DLD1 (cell line): ENCODE results near the gene BRMS1.

Source experiments
- in situ Hi-C: cut with HindIII; loops from 2 replicates; pipeline ENCODE4 v1.10.0; 2017; ENCODE audit warnings: low sequenced_read_pairs

Gene BRMS1

DNA sequence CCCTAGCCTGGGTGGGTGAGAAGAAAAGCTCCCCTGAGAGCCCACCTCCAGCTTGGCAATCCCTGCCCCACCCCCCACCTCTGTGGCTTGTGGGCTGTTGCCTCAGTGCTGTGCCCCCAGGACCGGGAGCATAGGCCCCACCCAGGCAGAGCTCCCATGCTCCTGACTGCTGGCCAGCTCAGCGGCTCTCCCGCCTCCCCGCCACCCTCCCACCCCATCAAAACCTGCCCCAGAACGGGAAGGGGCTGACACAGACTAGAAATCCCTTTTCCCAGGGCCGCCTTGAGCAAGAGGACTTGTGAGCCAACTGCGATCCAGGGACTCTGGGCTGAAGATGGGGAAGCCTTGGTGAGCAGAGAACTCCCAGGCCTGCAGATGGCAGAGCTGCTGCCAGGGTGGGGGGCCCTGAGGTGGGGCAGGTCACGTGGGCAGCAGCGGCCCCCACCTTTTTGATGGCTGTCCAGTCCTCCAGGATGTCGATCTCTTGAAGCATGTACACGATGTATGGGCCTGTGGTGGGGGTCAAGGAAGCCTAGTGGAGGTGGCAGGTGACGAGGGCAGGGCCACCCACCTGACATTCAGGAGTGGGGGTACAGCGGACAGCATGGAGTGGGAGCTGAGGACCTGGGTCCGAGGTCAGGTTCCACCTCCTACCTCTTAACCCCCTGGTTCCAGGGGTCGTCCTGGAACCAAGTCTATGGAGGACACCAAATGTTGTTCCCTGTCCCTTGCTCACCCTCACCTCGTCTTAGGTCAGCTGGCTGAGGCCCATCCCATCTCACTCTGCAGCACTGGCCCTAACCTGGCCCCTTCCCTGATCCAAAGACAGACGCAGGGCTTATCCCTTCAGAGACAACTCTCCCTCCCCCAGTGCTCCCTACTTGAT lies 6.4 kb downstream of the BRMS1 start:
- in situ Hi-C loops, result loop anchor here (10.0 kb wide), 2 partner anchors 46 to 64 kb away; partner anchors contain the start of gene CNIH2

- in situ Hi-C loops, result loop anchor here (10.0 kb wide), 2 partner anchors 48 to 62 kb away; partner anchors contain the start of gene CNIH2
Observed at GRCh38 chr11:66337103-66337899, 7.6 kb downstream of the BRMS1 start.

- in situ Hi-C loops, result loop anchor here (10.0 kb wide), 2 partner anchors 48 to 62 kb away; partner anchors contain the start of gene CNIH2
Observed at GRCh38 chr11:66336234-66337102, 8.4 kb downstream of the BRMS1 start, which contains the start of gene RIN1. Gene RIN1, minus strand, starts transcription at chr11:66336434. Its CDS starts 32 bp downstream, at chr11:66336402.

DNA sequence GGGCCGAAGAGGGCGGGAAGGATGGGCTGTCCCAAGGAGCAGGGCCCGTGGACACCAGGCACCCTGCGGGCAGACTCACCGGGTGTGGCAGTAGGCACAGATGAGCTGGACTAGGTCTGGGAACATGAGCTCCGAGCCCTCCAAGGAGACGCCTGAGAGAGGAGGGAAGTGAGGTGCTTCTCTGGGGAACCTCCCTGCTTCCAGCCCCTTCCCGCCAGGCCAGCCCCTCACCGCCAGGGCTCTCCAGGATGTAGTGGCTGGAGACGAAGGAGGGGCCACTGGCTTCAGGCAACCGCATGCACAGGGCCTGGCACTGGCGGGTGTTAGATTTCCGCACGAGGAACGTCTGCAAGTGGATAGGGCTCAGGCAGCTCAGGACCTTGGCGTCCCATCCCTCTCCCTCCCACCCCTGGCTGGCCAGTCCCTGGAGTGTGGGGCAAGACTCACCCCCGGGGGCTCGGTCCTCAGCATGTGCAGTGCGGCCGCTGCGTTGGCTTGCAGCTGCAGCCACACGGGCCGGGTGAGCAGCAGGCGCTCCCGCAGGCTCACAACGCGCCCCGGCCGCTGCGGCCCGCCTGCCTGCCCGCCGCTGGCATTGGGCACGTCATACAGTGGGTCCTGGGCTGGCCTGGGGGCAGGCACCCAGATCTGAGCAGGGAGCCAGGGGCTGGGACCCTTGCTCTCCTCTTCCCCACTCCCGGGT lies 9.2 kb downstream of the BRMS1 start:
- in situ Hi-C loops, result loop anchor here (10.0 kb wide), 2 partner anchors 49 to 61 kb away; partner anchors contain the start of gene CNIH2

- in situ Hi-C loops, result loop anchor here (10.0 kb wide), 2 partner anchors 50 to 60 kb away; partner anchors contain the start of gene CNIH2
Observed at GRCh38 chr11:66334605-66335442, 10.1 kb downstream of the BRMS1 start.

GRCh38 chr11:66333896-66334604 lies 10.9 kb downstream of the BRMS1 start:
- in situ Hi-C loops, result loop anchor here (10.0 kb wide), 2 partner anchors 51 to 59 kb away; partner anchors contain the start of gene CNIH2

DNA sequence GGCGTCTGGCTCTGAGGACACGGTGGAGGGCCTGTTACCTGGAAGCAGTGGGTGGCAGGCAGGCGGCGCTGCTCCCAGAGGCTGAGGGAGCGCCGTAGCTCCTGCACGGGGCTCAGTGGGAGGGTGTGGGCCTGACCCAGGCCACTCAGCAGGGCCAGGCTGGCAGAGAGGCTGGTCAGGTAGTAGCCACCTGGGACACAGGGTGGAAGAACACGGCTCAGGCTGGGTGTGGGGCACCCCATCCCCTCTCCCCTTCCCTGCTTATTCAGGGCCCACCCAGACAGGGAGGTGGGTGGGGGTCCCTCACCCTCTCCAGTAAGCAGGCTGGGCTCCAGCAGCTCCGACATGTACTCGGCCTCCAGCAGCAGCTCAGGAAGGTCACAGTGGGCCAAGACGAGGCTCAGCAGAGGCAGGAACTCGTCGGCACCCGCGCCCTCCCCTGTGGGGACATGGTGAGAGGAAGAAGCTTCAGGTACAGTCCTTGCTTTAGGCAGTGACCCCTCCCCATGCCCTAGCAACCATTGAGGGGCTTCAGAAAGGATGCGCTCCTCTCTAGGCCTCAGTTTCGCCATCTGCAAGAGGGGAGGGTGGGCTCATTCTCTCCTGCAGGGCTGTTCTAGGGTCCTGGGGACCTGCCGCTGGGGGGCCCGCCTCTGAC lies 11.6 kb downstream of the BRMS1 start:
- in situ Hi-C loops, result loop anchor here (10.0 kb wide), 2 partner anchors 51 to 59 kb away; partner anchors contain the start of gene CNIH2

GRCh38 chr11:66332371-66333219 lies 12.3 kb downstream of the BRMS1 start:
- in situ Hi-C loops, result loop anchor here (10.0 kb wide), 2 partner anchors 52 to 58 kb away; partner anchors contain the start of gene CNIH2

GRCh38 chr11:66331542-66332370 lies 13.1 kb downstream of the BRMS1 start:
- in situ Hi-C loops, result loop anchor here (10.0 kb wide), 2 partner anchors 53 to 57 kb away; partner anchors contain the start of gene CNIH2

DNA sequence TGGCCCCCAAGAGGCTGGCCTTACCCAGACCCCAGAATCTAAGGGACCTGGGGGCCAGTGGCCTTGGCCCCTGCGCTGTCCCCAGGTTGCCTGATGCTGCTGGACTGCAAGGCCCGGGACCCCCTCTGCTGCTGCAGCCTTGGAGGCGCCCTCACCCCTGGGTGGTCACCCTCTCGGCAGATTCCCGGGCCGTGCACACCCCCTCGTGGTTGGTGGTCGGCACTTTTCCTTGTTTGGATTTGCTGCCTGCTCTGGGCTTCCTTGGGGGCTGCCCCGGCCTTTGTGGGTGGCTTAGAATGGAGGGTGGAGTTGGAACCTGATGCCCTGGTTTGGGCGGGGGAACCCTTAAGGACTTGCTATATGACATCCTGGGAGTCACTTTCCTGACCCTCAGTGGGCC lies 14.0 kb downstream of the BRMS1 start:
- in situ Hi-C loops, result loop anchor here (10.0 kb wide), 2 partner anchors 54 to 56 kb away; partner anchors contain the start of gene CNIH2

- in situ Hi-C loops, result no loop called here
Observed at GRCh38 chr11:66329165-66329673, 15.7 kb downstream of the BRMS1 start.

DNA sequence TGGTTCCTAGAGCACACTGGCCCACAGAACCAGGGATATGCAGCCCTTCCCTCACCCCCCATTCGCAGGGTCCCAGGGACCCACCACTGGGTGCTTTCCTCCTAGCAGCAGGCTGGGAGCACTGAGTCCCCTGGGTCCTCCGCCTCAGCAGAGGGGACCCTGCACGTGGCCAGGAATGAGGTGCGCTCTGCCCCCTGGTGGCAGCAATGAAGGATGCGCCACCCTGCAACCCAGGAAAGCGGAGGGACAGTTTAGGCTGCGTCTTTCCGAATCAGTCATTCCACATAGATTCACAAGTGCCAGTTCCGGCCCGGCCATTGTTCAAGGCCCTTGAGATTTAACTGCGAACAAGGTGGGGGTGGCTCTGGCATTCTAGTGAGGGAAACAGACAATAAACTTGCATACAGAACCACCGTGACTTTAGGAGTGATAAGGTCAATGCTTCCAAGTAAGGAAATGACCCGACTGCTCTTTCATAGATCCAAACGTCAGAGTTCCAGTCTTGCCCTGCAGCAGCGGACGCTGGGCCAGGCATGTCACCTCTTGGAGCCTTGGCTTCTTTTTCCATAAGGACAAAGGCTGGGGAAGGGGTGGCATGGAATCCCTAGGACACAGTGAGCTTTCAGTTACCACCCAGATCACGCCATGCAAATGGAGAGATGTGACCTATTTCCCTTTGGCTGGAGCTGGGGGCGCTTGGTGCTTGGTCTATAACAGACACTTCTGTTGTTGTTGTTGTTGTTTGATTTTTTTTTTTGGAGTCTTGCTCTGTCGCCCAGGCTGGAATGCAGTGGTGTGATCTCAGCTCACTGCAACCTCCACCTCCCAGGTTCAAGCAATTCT lies 16.4 kb downstream of the BRMS1 start:
- in situ Hi-C loops, result no loop called here

DNA sequence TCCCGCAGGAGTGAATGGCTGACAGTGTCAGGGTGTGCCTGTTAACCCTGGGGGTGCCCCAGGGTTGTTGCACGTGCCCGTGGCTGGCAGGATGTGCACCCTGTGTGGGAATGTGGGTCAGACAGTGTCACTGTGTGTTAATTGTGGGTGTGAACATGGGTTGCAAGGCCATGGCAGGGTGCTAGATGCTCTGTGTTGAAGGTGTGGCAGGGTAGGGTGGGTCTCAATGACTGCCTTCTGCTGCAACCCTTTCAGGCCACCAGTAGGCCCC lies 16.9 kb downstream of the BRMS1 start:
- in situ Hi-C loops, result no loop called here

- in situ Hi-C loops, result no loop called here
Observed at GRCh38 chr11:66327171-66328030, 17.5 kb downstream of the BRMS1 start.
